HG03108 (cell line): ENCODE measurements around the gene NUB1.

Experiments used
- ATAC-seq: cut with Tn5 transposase; IDR thresholded peaks from one replicate; pipeline ENCODE4 v1.9.1; 2021; ENCODE audit warnings: moderate library complexity; ENCODE audit not compliant: unreplicated experiment

NUB1 gene

DNA sequence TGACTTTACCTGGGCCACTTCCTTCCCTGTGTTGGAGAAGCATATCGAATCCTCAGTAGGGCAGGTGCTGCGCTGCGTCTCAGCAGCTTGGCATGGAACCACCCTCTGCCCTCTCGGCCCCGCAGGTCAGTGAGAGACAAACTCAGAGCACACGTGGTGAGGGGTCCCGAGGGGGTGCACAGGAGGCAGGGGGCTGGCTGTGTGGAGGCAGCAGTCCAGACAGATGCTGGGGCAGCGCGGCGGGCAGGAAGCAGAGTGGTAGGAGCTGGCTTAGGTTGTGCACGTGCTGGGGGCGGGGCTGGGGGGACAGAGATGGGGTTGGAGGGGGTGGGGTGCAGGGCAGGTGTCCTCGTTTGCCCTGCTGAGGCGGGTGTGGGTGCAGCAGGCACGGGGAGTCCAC lies 33.1 kb downstream of the NUB1 start:
- no peak for ATAC-seq

DNA sequence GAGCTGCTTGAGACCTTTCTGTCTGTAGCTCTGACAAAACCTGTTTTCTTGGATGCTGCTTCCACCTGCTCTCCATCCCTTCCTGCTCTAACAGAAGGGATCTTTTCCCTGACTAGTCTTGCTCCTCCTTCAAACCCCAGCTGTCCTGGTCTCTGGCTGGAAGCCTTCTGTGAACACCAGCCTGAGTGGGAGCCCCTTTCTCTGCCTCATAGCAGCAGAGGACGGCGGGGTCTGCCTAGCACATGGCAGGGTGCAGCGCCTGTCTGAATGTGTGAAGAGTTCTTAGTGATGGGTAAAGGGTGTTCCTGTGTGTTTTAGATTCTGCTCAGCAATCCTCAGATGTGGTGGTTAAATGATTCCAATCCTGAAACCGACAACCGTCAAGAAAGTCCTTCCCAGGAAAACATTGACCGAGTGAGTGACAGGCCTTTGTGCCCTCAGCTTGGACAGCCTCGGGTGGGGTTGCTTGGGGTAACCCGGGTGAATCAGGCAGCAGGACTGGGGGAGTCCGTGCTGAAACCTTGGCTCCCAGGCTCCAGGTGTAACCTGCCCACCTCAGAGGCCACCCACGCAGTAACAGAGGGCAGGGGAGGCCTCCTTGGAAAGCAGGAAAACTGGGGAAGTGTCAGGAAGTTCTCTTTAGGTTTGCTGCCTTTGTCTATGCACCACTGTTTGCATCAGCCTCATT lies 34.1 kb downstream of the NUB1 start:
- no peak for ATAC-seq

DNA sequence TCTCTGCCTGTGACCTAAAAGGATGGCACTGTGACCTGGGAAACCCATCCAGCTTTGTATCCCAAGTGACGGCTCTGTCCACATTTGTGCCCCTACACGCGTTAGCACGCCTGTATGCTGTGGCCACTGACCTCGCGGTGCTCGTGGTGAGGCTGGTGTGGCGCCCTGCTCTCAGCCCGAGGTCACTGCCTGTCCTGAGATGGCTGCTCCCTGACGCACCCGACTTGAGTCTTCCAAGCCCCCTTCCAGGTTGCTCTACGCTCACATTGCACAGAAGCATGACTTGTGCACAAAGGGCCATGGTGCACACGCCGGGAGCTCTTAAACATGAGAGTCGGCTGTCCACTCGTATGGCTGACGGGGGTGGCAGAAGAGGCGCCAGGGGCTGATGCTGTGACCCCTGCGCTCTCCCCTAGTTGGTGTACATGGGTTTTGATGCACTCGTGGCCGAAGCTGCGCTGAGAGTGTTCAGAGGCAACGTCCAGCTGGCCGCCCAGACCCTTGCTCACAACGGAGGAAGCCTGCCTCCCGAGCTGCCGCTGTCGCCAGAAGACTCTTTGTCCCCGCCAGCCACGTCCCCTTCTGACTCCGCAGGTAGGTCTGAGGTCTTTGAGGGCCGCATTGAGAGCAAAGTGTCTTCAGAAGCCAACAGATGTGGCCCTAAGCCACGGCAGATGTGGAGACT lies 34.7 kb downstream of the NUB1 start:
- no peak for ATAC-seq

DNA sequence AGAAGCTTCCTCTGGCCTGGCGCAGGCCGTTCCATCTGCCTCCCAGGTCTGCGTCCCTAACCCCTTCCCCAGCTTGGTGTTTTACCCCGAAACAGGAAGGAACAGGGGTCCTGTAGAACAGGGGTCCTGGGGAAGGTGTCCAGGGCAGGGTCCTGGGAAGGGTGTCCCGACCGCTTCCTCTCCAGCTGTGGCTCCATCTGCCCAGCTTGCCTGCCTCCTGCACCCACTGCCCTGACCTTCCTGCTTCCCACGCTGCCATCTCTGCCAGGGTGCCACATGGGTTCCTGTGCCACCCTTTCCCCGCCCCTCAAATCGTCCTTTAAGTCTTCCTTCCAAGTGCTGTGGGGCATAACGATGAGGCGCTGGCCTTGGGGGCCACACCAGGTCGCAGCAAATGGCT lies 35.8 kb downstream of the NUB1 start:
- ATAC-seq: no peak

DNA sequence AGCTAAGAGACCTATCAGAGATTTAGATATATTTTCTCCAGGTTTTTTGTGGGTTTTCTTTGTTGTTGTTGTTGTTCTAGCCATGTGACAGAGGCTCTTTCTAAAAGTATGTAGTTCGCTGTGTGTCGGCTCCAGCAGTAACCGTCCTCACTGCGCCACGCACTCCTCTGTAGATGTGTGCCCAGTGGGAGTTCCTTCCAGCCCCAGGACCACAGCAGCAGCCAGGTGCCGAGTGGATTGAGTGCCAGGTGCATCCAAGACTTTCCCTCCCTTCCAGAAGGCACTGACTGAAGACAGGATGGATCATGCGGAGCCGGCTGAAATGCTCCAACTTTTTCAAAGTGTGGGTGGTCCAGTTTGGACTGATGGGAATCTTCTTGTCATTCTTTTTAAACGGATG lies 36.4 kb downstream of the NUB1 start:
- ATAC-seq: no peak

GRCh38 chr7:151378496-151379192 lies 37.0 kb downstream of the NUB1 start:
- no peak for ATAC-seq

GRCh38 chr7:151379193-151379520 lies 37.5 kb downstream of the NUB1 start:
- ATAC-seq: no peak

- ATAC-seq: no peak
Observed at GRCh38 chr7:151379534-151380198, 38.1 kb downstream of the NUB1 start.

GRCh38 chr7:151380199-151381097 lies 38.8 kb downstream of the NUB1 start:
- no peak for ATAC-seq

GRCh38 chr7:151381098-151381347 lies 39.4 kb downstream of the NUB1 start:
- no peak for ATAC-seq

GRCh38 chr7:151381348-151382078 lies 39.9 kb downstream of the NUB1 start:
- no peak for ATAC-seq

GRCh38 chr7:151382079-151382885 lies 40.7 kb downstream of the NUB1 start:
- no peak for ATAC-seq

DNA sequence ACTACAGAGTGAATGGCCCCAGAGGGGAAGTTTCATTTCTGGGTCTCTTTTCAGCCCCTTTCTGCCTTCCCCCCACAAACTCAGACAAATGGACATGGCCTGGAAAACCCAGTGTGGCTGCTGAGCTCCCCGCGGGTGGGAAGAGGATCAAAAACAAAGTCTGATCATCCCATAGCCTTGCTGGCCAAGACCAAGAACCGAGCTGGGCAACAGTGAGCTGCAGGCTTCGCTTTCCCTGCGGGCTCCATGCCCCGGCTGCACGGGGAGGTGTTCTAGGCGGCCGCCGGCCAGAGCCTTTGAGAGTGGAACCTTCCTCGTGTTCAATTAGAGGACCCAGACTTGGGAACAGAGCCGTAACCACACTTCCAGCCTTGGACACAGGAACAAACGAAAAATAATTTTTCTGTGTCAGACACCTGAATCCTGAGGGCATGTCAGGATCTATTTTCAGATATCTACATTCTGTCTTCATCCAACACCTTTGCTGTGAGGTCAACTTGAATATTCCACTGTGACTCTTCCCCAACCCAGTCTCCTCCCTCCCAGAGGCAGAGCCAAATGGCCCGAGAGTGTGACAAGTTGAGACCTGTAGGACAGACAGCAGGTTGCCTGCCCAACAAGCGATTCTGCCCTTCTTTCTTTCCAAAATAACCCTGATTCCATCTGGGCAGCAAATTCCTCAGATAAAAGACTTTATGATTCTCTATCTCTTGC lies 42.2 kb downstream of the NUB1 start:
- ATAC-seq: no peak

- no peak for ATAC-seq
Observed at GRCh38 chr7:151384352-151384697, 42.7 kb downstream of the NUB1 start.

DNA sequence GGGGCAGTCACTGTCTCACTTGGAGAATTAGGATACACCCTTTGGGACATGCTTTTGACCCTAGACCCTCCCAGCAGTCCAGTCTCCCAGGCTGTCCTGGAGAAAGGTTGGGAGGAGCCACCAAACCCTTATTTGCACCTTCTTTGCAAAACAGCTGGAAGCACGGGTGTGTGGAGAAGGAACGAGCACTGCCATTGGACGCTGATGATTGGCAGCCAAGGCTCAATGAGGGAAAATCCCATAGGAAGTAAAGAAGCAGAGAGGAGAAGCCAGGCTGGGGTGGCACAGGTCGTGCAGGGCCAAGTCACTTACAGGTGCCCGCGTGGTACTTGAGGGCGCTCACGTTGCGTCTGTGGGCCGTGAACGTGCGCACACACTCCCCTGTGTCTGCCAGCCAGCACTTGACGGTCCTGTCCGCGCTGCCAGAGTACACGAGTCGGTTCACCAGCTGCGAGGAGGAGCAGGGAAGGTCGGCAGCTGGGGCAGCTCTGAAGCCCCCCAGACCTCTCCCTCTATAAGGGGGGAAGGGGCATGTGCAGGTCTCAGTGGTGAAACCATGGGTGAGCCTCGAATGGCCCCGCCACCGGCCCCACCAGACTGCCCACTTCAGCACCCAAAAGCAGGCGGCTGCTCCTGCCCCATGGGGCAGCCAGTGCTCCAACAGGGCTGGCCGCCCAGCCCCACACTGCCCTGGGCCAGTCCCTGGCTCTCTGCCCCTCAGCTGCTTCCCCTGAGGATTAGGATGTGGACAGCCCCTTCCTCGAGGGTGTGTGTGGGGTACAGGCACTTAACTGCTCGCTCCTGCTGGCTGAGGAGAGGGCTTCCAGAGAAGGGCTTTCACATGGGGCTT lies 43.4 kb downstream of the NUB1 start:
- no peak for ATAC-seq

- no peak for ATAC-seq
Observed at GRCh38 chr7:151385626-151386300, 44.2 kb downstream of the NUB1 start.

GRCh38 chr7:151386301-151387160 lies 44.9 kb downstream of the NUB1 start:
- no peak for ATAC-seq
